ENCODE data around the gene SRC.

The SRC gene

DNA sequence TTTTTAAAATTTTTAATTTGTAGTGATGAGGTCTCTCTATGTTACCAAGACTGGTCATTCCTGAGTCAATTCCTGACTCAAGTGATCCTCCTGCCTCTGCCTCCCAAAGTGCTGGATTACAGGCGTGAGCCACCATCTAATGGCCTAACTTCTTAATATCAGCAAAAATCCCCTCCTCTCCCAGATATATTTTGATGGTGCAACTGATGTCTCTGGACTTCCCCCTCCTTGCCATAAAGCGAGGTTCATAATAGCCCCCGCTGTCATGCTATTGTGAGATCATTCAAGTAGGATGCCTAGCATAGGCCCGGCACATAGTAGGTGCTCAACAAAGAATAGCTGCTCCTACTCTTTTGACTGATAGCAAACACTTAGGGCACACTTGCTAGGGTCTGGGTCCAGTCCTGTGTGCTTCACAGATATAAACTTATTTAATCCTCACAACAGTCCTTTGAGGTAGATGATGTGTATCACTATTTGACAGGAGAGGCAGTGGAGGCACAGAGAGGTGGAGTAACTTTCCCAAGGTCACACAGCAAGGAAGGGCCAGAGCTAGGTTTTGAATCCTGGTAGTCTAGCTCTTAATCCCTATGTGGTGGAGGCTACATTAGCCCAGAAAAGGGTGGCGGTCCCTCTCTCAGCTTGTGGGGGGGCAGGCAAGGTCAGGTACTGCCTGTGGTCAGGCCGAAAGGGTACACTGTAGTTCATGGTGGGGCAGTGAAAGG is 14.6 kb downstream of the SRC start:
- TF ChIP-seq FOXP2 (optimal IDR thresholded peaks at IDR 0.05; ENCODE audit: borderline replicate concordance, extremely low read depth, extremely low read length, insufficient read depth) (no peak), SIN3A (IDR thresholded peaks at IDR 0.05; ENCODE audit: borderline replicate concordance, insufficient read depth, low read length) (no peak), POLR2AphosphoS5 (IDR thresholded peaks at IDR 0.05; ENCODE audit: low read depth, low read length) (no peak), TAF1 (IDR thresholded peaks at IDR 0.05; ENCODE audit: borderline replicate concordance, insufficient read depth, low read length) (no peak)
- TF ChIP-seq, protein P1, sequence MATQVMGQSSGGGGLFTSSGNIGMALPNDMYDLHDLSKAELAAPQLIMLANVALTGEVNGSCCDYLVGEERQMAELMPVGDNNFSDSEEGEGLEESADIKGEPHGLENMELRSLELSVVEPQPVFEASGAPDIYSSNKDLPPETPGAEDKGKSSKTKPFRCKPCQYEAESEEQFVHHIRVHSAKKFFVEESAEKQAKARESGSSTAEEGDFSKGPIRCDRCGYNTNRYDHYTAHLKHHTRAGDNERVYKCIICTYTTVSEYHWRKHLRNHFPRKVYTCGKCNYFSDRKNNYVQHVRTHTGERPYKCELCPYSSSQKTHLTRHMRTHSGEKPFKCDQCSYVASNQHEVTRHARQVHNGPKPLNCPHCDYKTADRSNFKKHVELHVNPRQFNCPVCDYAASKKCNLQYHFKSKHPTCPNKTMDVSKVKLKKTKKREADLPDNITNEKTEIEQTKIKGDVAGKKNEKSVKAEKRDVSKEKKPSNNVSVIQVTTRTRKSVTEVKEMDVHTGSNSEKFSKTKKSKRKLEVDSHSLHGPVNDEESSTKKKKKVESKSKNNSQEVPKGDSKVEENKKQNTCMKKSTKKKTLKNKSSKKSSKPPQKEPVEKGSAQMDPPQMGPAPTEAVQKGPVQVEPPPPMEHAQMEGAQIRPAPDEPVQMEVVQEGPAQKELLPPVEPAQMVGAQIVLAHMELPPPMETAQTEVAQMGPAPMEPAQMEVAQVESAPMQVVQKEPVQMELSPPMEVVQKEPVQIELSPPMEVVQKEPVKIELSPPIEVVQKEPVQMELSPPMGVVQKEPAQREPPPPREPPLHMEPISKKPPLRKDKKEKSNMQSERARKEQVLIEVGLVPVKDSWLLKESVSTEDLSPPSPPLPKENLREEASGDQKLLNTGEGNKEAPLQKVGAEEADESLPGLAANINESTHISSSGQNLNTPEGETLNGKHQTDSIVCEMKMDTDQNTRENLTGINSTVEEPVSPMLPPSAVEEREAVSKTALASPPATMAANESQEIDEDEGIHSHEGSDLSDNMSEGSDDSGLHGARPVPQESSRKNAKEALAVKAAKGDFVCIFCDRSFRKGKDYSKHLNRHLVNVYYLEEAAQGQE (IDR thresholded peaks at IDR 0.05; ENCODE audit: insufficient read depth in 1 of 2, low read depth in 2 of 2, low read length in 2 of 2), result no peak

DNA sequence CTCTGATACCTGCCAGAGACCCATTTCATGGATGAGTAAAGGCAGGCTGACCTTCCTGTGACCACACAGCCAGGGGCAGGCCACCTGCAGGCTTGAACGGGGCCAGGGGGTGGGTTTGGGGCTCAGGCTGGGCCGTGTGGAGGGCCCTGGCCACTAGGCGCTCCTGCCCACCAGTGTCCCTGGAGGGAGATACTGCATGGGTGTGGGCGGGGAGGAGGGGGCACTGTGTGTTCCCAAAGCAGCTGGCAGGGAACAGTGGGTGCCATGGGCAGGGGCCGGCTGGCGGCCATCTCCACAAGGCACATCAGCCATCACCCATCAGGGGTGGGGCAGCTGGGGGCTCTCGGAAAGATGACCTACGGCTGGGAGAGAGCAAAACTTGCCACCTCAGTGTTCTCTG is 15.4 kb downstream of the SRC start:
- TF ChIP-seq POLR2AphosphoS5 (IDR thresholded peaks at IDR 0.05; ENCODE audit: low read depth, low read length), result no peak
- TF ChIP-seq TAF1 (IDR thresholded peaks at IDR 0.05; ENCODE audit: borderline replicate concordance, insufficient read depth, low read length), result no peak
- no peak for TF ChIP-seq FOXP2 (optimal IDR thresholded peaks at IDR 0.05; ENCODE audit: borderline replicate concordance, extremely low read depth, extremely low read length, insufficient read depth)
- TF ChIP-seq, protein P1 (IDR thresholded peaks at IDR 0.05; ENCODE audit: insufficient read depth in 1 of 2, low read depth in 2 of 2, low read length in 2 of 2), result no peak
- no peak for TF ChIP-seq SIN3A (IDR thresholded peaks at IDR 0.05; ENCODE audit: borderline replicate concordance, insufficient read depth, low read length)

DNA sequence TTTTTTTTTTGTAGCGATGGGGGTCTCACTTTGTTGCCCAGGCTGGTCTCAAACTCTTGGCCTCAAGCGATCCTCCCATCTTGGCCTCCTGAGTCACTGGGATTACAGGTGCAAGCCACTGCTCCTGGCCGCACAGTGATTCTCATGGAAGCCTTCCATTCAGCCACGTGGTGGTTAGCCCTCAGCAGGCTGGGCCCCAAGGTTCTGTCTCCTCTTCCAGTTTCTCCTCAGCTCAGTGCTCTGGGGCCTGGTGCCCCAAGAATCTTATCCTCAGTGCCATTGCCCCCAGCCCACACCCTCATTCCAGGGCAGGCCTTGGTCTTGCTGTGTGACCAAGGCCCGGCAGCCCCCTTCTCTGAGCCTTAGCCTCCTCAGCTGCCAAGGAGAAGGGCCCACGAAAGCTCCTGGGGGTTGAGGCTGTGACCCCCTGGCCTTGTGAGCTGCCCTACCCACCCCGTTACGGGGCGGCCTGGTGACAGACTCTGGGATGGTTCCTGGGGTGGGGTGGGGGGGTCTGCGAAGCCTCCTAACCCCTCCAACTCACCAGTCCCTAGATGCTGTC is 16.4 kb downstream of the SRC start:
- no peak for TF ChIP-seq SIN3A (IDR thresholded peaks at IDR 0.05; ENCODE audit: borderline replicate concordance, insufficient read depth, low read length)
- TF ChIP-seq TAF1 (IDR thresholded peaks at IDR 0.05; ENCODE audit: borderline replicate concordance, insufficient read depth, low read length), result no peak
- no peak for TF ChIP-seq FOXP2 (optimal IDR thresholded peaks at IDR 0.05; ENCODE audit: borderline replicate concordance, extremely low read depth, extremely low read length, insufficient read depth)
- TF ChIP-seq POLR2AphosphoS5 (IDR thresholded peaks at IDR 0.05; ENCODE audit: low read depth, low read length), result no peak
- TF ChIP-seq, protein P1 (IDR thresholded peaks at IDR 0.05; ENCODE audit: insufficient read depth in 1 of 2, low read depth in 2 of 2, low read length in 2 of 2), result no peak

DNA sequence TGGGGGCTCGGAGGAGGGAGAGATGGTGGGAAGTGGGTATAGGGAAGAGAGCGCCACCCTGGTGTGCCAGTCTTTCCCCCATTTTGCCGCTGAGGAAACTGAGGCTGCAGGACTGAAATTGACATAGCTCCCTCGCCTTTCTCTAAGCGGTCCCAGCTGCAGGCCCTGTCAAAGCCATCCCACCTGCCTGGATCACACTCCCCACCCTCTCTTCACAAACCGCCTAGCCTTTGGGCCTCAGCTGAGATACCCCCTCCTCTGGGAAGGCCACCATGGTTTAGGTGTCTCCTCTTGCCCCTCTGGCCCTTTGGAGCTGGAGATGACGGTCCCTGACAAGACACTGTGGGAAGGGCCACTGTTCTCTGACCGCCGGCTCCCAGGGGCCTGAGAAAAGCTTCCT is 16.9 kb downstream of the SRC start:
- TF ChIP-seq SIN3A (IDR thresholded peaks at IDR 0.05; ENCODE audit: borderline replicate concordance, insufficient read depth, low read length), result no peak
- TF ChIP-seq, protein P1 (IDR thresholded peaks at IDR 0.05; ENCODE audit: insufficient read depth in 1 of 2, low read depth in 2 of 2, low read length in 2 of 2), result no peak
- no peak for TF ChIP-seq POLR2AphosphoS5 (IDR thresholded peaks at IDR 0.05; ENCODE audit: low read depth, low read length)
